WTC11 (cell line): ENCODE measurements around the gene PDCD1LG2.

Experiments
- CREB1 ChIP-seq: sonication (generic); formaldehyde crosslinking; IDR thresholded peaks from 2 replicates; pipeline ENCODE4 v1.8.0; 2023; ENCODE audit warnings: mild to moderate bottlenecking, missing genetic modification reagents
- CTCF ChIP-seq: fragments of 200-600 bp; IDR thresholded peaks from 2 replicates; pipeline ENCODE4 v1.8.0; 2022; ENCODE audit warnings: antibody characterized with exemption
- FOXK1 ChIP-seq: sonication (generic); formaldehyde crosslinking; IDR thresholded peaks from 2 replicates; pipeline ENCODE4 v1.8.0; 2022; ENCODE audit warnings: mild to moderate bottlenecking, moderate library complexity, missing genetic modification reagents
- TEAD1 ChIP-seq: sonication (generic); formaldehyde crosslinking; IDR thresholded peaks from 2 replicates; pipeline ENCODE4 v1.8.0; 2022; ENCODE audit warnings: mild to moderate bottlenecking, missing genetic modification reagents
- USF2 ChIP-seq: sonication (generic); formaldehyde crosslinking; IDR thresholded peaks from 2 replicates; pipeline ENCODE4 v1.8.1; 2023; ENCODE audit warnings: mild to moderate bottlenecking, missing genetic modification reagents, moderate library complexity
- TF ChIP-seq, protein P1 (sequence below): sonication (generic); formaldehyde crosslinking; conservative IDR thresholded peaks from 2 replicates; pipeline ENCODE4 v1.8.1; 2023; ENCODE audit warnings: mild to moderate bottlenecking, low read depth, missing genetic modification reagents, moderate library complexity
- TF ChIP-seq, protein P2 (sequence below): sonication (generic); formaldehyde crosslinking; IDR thresholded peaks from 2 replicates; pipeline ENCODE4 v1.8.1; 2023; ENCODE audit warnings: mild to moderate bottlenecking, moderate library complexity, missing genetic modification reagents

DNA sequence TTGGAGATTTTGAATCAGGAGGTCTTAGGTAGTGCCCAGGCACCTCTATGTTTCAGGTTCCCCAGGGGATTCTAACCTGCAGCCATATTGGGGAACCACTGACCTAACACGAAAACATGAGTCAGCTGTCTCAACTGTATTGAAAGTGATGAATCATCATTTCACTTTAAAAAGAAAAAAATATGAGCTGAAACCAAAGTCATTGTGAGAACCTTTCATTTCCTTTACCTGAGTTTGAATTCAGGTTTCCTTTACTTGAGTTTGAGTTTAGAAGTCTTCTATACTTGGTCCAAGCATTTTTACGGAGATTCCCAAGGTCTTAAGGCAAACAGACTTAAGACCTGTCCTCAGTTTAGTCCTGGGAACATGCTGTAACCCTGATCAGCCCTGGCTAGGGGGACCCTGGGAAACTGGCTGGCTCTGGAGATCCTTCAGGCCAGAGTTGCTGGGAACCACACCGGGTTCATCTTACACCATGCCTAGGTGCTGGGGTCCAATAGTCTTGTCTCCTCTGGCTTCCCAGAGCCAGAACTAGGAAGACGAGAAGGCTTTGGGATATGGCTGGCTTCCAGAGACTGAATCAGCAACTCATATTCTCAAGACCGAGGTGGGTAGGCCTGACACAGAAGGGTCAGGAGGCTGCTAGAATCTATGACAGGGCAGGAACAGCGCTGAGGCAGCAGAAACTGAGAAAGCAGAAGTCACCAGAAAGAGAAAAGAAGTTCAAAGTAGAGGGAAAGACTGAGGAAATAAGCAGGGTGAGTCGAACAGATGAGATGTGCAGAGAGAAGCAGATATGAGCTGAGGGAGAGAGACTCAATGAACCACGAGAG, 16.4 kb upstream of the PDCD1LG2 start:
- TF ChIP-seq USF2 (CRISPR knock-in tag), result no peak
- TF ChIP-seq, protein P1, sequence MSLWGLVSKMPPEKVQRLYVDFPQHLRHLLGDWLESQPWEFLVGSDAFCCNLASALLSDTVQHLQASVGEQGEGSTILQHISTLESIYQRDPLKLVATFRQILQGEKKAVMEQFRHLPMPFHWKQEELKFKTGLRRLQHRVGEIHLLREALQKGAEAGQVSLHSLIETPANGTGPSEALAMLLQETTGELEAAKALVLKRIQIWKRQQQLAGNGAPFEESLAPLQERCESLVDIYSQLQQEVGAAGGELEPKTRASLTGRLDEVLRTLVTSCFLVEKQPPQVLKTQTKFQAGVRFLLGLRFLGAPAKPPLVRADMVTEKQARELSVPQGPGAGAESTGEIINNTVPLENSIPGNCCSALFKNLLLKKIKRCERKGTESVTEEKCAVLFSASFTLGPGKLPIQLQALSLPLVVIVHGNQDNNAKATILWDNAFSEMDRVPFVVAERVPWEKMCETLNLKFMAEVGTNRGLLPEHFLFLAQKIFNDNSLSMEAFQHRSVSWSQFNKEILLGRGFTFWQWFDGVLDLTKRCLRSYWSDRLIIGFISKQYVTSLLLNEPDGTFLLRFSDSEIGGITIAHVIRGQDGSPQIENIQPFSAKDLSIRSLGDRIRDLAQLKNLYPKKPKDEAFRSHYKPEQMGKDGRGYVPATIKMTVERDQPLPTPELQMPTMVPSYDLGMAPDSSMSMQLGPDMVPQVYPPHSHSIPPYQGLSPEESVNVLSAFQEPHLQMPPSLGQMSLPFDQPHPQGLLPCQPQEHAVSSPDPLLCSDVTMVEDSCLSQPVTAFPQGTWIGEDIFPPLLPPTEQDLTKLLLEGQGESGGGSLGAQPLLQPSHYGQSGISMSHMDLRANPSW (CRISPR knock-in tag), result no peak
- TF ChIP-seq, protein P2, sequence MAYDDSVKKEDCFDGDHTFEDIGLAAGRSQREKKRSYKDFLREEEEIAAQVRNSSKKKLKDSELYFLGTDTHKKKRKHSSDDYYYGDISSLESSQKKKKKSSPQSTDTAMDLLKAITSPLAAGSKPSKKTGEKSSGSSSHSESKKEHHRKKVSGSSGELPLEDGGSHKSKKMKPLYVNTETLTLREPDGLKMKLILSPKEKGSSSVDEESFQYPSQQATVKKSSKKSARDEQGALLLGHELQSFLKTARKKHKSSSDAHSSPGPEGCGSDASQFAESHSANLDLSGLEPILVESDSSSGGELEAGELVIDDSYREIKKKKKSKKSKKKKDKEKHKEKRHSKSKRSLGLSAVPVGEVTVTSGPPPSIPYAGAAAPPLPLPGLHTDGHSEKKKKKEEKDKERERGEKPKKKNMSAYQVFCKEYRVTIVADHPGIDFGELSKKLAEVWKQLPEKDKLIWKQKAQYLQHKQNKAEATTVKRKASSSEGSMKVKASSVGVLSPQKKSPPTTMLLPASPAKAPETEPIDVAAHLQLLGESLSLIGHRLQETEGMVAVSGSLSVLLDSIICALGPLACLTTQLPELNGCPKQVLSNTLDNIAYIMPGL (CRISPR knock-in tag), result no peak
- no peak for TF ChIP-seq TEAD1 (CRISPR knock-in tag)
- no peak for TF ChIP-seq CREB1 (CRISPR knock-in tag)
- no peak for TF ChIP-seq FOXK1 (CRISPR knock-in tag)
- TF ChIP-seq CTCF, result no peak
